Measurements from ENCODE around the gene EML5. TPM values are rescaled to one million over a fixed set of nuclear protein-coding genes. Genes with fewer than 3 reads are reported as not detected.
A peak's percentile ranks its signal among the peaks of the same experiment; 100 is the strongest.

Gene EML5
- total RNA-seq, 2 donors from 2014 or later: 0.41 to 0.71 TPM

DNA sequence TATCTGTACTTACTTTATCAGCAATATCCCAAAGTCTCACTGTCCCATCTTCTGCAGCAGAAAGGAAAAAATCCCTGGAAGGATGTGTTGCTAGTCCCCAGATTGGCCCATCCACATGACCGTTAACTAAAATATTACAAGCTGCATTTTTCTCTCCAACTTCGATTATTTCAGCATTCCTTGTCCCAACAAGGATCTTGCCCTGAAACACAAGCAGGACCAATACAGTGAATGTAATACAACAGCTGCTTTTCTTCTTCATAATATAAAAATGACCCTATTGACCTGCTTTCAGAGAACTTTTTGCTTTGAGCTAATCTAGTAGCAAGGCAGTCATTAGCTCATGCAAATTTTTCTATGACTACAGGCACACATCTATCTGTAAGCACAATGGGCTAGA lies 171.7 kb downstream of the EML5 start:
- no peak overlapping the region for H3K4me3 ChIP-seq
- no peak for DNase-seq (ENCODE audit: low spot score)
- no peak overlapping the region for H3K27ac ChIP-seq
- peaks cover 3% of the 10 kb centered on the region for H3K36me3 ChIP-seq
- H3K9me3 ChIP-seq: no peaks in the 10 kb centered on the region
- no peak for ATAC-seq (ENCODE audit: insufficient number of reproducible peaks, low FRiP score, low read depth)
- no peaks in the 10 kb centered on the region for H3K27me3 ChIP-seq (replicated peaks; ENCODE audit: insufficient read depth)
- no peak for TF ChIP-seq CTCF (IDR thresholded peaks at IDR 0.05)
- no peaks in the 10 kb centered on the region for H3K4me1 ChIP-seq (ENCODE audit: control insufficient read depth in 1 of 2, low read depth in 2 of 2)

DNA sequence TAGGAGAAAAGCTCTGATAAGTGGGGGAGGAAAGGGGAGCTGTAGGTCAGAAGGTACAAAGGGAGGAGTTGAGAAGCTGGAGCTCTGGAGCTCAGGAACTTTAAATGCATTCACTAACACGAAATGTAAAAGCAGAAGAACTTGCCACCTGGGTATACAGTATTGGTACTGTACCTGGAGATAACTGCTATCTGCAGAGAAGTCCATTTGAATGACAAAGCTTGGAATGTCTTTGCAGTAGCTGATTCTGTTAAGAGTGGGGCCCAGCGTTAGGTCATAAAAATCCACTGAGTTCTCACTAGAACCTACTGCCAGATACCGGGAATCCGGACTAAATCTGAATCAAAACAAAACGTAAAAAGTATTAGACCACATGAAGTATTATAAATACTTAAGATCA lies 174.3 kb downstream of the EML5 start:
- H3K4me1 ChIP-seq (ENCODE audit: control insufficient read depth in 1 of 2, low read depth in 2 of 2): peaks cover 0 to 13% of the 10 kb centered on the region in 2 donors
- H3K9me3 ChIP-seq: no peaks in the 10 kb centered on the region
- TF ChIP-seq CTCF (IDR thresholded peaks at IDR 0.05): no peak
- no peak overlapping the region for H3K4me3 ChIP-seq
- H3K27me3 ChIP-seq (replicated peaks; ENCODE audit: insufficient read depth): no peaks in the 10 kb centered on the region
- H3K36me3 ChIP-seq: peaks cover 5% of the 10 kb centered on the region
- H3K27ac ChIP-seq: no peak overlapping the region
- ATAC-seq (ENCODE audit: insufficient number of reproducible peaks, low FRiP score, low read depth) (no peak), DNase-seq (ENCODE audit: low spot score) (no peak)

DNA sequence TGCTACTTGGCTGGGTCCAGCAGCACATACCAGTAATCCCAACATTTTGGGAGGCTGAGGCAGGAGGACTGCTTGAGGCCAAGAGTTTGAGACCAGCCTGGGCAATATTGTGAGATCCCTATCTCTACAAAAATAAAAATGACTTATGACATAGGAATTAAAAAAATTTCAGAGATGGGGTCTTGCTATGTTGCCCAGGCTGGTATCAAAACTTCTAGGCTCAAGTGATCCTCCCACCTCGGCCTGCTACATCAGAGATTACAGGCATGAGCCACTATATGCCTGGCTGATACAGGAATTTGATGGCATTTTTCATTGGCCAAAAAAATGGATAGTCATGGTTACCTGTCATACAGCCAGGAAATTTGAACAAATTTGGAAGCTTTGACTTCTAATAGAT lies 175.3 kb downstream of the EML5 start:
- DNase-seq (ENCODE audit: low spot score) (no peak), ATAC-seq (ENCODE audit: insufficient number of reproducible peaks, low FRiP score, low read depth) (no peak)
- Histone ChIP-seq H3K9me3 (no peaks in the 10 kb centered on the region), H3K4me3 (no peak overlapping the region), H3K27me3 (replicated peaks; ENCODE audit: insufficient read depth) (no peaks in the 10 kb centered on the region), H3K36me3 (peaks cover 8% of the 10 kb centered on the region), H3K27ac (no peak overlapping the region), H3K4me1 (ENCODE audit: control insufficient read depth in 1 of 2, low read depth in 2 of 2) (peaks cover 6 to 21% of the 10 kb centered on the region in 2 donors)
- TF ChIP-seq CTCF (IDR thresholded peaks at IDR 0.05): no peak

GRCh38 chr14:88616697-88617096 lies 176.1 kb downstream of the EML5 start:
- TF ChIP-seq CTCF (IDR thresholded peaks at IDR 0.05): no peak
- H3K27ac ChIP-seq: no peak overlapping the region
- H3K4me3 ChIP-seq: no peak overlapping the region
- ATAC-seq (ENCODE audit: insufficient number of reproducible peaks, low FRiP score, low read depth) (no peak), DNase-seq (ENCODE audit: low spot score) (no peak)
- H3K27me3 ChIP-seq (replicated peaks; ENCODE audit: insufficient read depth): no peaks in the 10 kb centered on the region
- no peaks in the 10 kb centered on the region for H3K9me3 ChIP-seq
- peaks cover 6 to 21% of the 10 kb centered on the region in 2 donors for H3K4me1 ChIP-seq (ENCODE audit: control insufficient read depth in 1 of 2, low read depth in 2 of 2)
- peaks cover 14% of the 10 kb centered on the region for H3K36me3 ChIP-seq

DNA sequence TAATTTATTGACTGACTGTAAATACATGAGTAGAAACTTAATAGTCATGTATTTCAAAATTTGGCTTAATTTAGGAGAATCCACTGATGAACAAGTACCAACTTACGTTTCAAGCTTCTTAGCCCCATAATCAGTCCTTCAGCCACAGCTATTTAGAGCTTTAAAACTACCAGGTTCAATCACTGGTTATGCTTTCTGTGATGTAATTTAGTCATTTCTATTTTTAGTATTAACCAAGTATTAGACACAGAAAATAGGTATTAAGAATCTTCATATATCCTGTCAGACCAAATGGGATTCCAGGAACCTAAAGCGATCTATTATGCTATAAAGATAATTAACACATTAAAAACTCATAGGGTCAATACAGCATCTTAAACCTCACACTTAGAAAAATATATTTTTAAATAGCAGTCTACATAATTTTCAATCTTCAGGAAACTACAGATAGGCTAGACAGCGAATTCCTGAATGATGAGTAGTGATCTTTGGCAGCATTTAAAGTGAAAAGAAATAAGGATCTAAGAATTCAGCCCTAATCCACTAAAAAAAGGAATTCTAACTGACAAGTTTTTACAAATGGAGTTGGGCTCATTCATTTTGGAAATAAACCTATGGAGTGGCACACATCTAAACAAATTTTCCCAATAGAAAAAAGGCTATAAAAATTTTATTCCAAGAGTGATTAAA lies 178.4 kb downstream of the EML5 start:
- Histone ChIP-seq H3K36me3 (peaks cover 33% of the 10 kb centered on the region), H3K4me1 (ENCODE audit: control insufficient read depth in 1 of 2, low read depth in 2 of 2) (peaks cover 6 to 21% of the 10 kb centered on the region in 2 donors), H3K27ac (peak overlapping the region; percentile 15), H3K27me3 (replicated peaks; ENCODE audit: insufficient read depth) (no peaks in the 10 kb centered on the region), H3K9me3 (no peaks in the 10 kb centered on the region), H3K4me3 (no peak overlapping the region)
- DNase-seq (ENCODE audit: low spot score): no peak
- no peak for ATAC-seq (ENCODE audit: insufficient number of reproducible peaks, low FRiP score, low read depth)
- no peak for TF ChIP-seq CTCF (IDR thresholded peaks at IDR 0.05)

Data from thoracic aorta (tissue), 2 donors.